ENCODE data around the gene CYB561D2. TPM values are rescaled to one million over a fixed set of nuclear protein-coding genes. Genes with fewer than 3 reads are reported as not detected.
A peak's percentile ranks its signal among the peaks of the same experiment; 100 is the strongest.

CYB561D2 gene
- total and polyA plus RNA-seq, 9 of the 15 experiments (the other 6 are each of a cell fraction or from before 2014, with no cell fraction given), result 4.2 to 16.6 (median 9.4) TPM

DNA sequence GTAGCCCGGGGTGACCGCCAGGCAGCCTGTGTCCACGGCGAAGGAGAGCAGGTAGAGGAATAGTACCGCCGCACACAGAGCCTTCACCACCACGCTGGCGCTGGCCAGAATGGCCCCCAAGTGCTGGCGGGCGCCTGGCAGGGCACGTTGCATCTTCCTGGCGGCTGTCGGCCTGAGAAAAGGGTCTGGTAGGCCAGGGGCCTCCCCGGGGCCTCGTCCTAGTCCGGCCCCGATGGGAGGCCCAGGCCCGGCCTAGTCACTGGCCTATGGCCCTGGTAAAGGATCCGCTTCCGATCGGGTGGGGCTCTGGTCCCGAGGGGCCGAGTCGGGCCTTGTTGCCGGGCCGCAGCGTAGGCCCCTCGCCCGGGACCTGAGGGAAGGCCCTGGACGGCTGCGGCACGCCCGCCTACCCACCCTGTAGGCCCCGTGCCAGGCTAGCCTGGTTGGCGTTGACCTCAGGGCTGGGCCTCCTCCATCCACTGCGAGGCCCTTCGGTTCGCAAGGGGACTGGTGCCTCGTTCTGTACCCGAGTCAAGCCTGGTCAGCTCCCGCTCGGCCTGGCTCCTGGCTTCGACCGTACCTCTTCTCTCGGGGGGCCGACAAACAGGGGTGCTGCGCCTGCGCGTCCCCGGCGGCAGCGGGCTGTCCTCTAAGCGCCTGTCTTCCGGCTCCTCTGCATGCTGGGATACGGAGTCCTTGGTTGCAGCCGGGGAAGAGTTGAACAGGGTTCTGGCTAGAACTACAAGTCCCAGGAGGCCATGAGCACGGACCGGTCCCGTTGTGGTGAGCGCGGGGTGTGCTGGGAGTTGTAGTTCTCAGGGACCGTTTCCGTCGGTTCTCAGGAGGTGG is 8.5 kb downstream of the CYB561D2 start, which contains the start of gene TMEM115 (continued):
- peak; percentile 46; the same call in 1 of the 2 replicates for TF ChIP-seq ZNF407 (IDR thresholded peaks at IDR 0.05; ENCODE audit: low read depth)
- TF ChIP-seq, protein P1, sequence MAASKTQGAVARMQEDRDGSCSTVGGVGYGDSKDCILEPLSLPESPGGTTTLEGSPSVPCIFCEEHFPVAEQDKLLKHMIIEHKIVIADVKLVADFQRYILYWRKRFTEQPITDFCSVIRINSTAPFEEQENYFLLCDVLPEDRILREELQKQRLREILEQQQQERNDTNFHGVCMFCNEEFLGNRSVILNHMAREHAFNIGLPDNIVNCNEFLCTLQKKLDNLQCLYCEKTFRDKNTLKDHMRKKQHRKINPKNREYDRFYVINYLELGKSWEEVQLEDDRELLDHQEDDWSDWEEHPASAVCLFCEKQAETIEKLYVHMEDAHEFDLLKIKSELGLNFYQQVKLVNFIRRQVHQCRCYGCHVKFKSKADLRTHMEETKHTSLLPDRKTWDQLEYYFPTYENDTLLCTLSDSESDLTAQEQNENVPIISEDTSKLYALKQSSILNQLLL (CRISPR knock-in tag; IDR thresholded peaks at IDR 0.05; ENCODE audit: borderline replicate concordance), result no peak
- no peak for TF ChIP-seq ELF4 (CRISPR knock-in tag; IDR thresholded peaks at IDR 0.05)
- no peak for TF ChIP-seq HSF4 (CRISPR knock-in tag; IDR thresholded peaks at IDR 0.05; ENCODE audit: borderline replicate concordance)
- 0 out of 2 replicates have a peak, but pooled peaks have one; percentile 18 for TF ChIP-seq ETV5 (CRISPR knock-in tag; IDR thresholded peaks at IDR 0.05; ENCODE audit: low read depth)
- TF ChIP-seq JUN (IDR thresholded peaks at IDR 0.05; ENCODE audit: borderline replicate concordance, low read depth, low read length), result peak; percentile 67
- TF ChIP-seq JUN (CRISPR knock-in tag; IDR thresholded peaks at IDR 0.05; ENCODE audit: borderline replicate concordance), result no peak
- TF ChIP-seq ARID2 (IDR thresholded peaks at IDR 0.05), result no peak
- TF ChIP-seq SNRNP70 (optimal IDR thresholded peaks at IDR 0.05; ENCODE audit: low read depth, low read length), result no peak
- TF ChIP-seq FOSL1 (tag; conservative IDR thresholded peaks at IDR 0.05), result no peak
- no peak for TF ChIP-seq ZKSCAN8 (CRISPR knock-in tag; IDR thresholded peaks at IDR 0.05)
- TF ChIP-seq RUNX1 (IDR thresholded peaks at IDR 0.05; ENCODE audit: low read depth), result no peak
- TF ChIP-seq ZNF766 (CRISPR knock-in tag; conservative IDR thresholded peaks at IDR 0.05), result peak; percentile 93
- TF ChIP-seq STAT5A (IDR thresholded peaks at IDR 0.05; ENCODE audit: borderline replicate concordance, low read length), result no peak
- no peak for TF ChIP-seq PCBP2 (IDR thresholded peaks at IDR 0.05; ENCODE audit: low read depth, low read length, poor library complexity, severe bottlenecking)
- TF ChIP-seq ZNF140 (CRISPR knock-in tag; IDR thresholded peaks at IDR 0.05), result no peak
- no peak for TF ChIP-seq TAF1 (IDR thresholded peaks at IDR 0.05; ENCODE audit: control insufficient read depth, extremely low read depth, insufficient read depth, low read length, severe bottlenecking)
